HG02884 (cell line): Measurements from ENCODE around the gene GDPD5.

Source experiments
- ATAC-seq: cut with Tn5 transposase; IDR thresholded peaks from one replicate; pipeline ENCODE4 v1.9.1; 2021; ENCODE audit warnings: mild to moderate bottlenecking, moderate library complexity; ENCODE audit not compliant: unreplicated experiment

Gene GDPD5

DNA sequence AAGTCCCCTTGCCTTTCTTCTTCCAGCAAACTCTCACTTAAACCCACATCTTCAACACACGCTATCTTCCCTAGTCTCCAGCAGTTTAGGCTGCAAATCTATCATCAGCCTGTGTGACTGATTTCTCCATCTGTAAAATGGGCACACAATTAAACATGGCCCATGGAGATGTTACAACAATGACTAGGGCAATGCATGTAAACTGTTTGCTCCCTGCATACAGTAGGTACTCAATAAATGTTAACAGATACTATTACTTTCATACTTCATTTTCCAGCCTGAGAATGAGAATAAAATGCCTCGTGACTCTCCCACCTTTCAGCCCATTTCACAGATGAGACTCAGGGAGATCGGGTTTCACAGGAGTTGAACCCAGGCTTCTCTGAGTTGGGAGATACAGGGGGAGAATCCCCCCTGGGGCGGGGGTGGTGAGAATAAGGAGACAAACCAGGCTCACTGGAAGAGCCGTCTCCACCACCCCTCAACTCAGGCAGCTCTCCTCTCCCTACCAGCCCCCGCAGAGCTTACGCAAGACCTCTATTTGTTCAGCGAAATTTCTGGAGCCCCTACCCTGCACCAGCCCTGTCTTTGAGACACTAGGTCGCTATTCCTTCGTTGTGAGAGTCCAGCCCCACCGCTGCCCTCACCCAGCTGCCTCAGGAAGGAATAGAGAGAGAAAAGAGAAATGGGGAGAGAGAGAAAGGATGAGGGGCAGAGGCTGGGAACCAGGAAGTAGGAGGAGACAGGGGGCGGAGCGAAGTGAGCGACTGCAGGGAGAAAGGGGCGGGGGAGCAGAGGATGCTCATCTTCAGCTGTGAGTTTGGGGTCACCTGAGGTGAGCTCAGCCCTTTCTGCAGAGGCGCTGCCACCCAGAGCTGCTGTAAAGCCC lies 50.6 kb downstream of the GDPD5 start:
- ATAC-seq = no peak

DNA sequence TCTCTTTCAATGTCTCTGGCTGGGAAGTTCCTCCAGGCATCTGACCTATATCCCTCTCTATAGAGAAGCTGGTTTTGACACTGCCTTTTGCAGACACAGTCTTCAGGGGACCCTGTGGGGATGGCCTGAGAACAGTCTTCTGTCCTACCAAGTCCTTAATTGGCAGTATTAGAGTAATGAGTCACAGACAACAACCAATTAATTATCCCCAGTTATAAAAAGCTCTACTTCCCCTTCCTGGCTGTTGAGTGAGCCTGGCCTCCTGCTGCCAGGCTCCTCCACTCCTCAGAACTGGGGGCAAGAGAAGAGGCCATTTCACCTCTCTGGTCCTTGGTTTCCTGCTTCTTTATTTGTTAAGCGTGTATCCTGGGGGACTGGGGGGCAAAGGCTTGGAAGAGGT lies 51.5 kb downstream of the GDPD5 start:
- ATAC-seq = no peak

DNA sequence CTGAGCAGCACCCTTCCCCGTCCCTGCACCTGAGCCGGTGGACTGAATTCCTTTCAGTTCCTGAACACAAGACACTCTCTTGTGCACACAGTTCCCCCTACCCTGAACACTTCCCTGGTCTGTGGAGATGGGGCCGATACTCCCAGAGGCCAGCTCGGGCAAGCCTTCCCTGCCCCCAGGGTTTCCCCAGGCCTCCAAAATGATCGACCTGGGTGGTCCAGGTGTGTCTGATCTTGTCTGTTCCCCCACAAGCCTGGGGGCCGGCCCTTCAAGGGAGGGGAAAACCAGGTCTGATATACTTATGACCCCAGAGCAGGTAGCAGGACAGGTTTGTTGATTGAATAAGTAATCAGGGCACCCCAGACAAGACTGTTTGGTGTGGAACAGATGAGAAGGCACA lies 52.1 kb downstream of the GDPD5 start:
- no peak for ATAC-seq

DNA sequence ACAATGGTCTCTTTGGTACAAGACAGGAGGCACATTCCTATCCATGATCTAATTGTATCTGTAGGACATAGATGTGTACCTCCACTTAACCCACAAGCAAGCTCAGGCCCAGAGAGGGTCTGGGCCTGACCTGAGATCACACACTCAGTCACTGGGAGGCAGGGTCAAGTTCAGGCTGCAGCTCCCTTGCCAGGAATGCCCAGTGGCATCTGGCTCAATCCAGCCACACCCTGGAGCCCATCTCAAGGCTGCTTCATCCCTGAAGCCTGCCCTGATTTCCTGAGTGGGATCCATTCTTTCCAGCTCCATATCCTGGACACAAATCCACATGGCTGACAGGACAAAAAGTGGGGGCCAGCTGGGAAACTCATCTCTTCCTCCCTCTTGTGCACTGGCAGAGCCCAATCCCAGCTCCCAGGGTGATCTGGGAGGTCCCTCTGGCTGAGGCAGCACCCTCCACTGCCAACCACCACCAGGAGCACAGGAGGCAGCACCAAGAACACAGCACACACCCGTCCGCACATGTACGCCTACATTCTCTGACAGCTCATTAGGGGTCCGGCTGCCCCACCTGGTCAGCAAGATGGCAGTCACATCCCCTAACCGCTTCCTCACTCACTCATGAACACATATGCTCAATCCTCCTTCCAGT lies 53.5 kb downstream of the GDPD5 start:
- ATAC-seq = no peak

DNA sequence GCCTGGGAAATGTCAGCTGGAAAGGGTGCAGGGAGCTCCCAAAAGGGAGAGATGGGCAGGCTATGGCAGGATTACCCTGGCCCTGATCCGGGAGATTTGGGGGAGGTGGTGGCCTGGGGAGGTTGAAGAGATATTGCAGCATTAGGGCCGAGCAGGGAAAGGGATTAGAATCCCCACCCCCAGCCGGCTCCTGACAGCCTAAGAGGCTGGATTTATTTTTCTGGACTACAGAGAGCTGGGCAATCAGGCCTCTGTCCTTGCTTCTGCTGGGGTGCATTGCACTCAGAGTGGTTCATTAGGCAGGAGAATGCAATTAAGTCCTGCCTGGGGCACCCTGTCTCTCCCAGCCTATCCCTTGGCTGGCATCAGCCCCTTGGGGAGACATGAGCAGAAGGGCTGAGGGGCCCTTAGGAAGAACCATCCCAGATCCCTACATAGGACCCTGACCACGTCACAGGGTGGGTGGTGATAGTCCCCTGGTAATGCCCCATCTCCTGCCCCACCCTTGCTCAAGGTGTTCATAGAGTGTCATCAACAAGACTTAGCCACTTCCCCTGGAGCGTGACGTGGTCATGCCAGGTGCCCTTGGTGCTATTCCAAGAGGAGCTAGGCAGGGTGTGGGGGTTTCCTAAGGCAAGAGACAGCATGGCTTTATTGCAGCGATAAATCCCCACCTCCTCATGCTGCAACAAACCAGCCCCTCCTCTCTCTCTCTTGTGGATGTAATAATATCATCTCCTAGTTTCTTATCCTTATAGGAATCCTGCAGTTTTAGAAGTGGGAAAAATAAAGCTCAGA lies 54.4 kb downstream of the GDPD5 start:
- no peak for ATAC-seq

DNA sequence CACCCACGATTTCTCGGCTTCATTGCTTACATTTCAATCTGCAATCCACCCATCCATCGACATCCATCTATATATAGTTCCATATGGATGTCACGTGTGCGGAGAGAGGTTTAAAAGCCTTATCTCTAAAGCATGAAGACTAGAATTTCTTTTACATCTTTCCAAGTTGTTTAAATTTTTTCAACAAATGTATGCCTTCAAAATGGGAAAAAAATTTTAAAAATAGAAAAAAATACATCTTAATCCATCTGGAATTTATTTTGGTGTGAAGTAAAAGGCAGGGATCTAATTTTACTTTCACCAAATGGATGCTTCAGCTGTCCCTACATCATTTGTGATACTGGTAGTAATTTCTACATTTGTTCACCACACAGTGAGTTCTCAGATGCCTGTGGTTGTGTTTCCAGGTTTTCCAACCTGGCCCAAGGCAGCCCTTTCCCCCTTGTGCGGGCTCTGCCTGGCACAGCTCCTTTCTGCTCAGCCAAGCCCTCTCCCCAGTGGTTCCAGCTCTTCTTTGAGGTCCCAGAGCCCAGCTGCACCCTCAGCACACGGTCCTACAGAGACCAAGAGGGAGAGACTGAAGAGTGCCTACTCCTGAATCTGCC lies 55.2 kb downstream of the GDPD5 start:
- no peak for ATAC-seq

DNA sequence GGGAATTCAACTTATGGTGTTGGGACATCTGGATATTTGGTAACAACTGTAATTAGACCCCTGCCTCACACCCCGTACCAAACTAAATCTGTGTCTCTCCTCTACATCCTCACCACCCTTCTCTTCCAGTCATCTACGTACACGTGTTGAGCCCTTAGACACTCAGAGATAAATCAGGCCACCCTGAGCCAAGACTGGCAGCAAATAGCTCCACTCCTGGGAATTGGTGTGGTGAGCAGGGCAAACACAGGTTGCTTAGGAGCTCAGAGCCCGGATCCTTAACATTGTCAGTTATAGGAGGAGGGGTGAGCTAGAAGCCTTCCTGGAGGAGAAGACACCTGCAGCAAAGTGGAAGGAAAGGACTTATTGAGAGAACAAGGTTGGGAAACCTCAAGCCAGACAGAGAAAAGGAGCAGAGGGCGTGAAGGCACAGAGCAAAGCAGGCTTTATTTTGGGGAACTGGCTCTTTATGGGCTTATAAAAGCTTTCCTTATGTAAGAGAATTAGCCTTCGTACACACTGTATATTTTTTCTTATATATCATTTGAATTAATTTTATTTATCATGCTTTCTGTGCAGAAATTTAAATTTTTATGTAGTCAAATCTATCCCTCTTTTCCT lies 55.8 kb downstream of the GDPD5 start:
- no peak for ATAC-seq

DNA sequence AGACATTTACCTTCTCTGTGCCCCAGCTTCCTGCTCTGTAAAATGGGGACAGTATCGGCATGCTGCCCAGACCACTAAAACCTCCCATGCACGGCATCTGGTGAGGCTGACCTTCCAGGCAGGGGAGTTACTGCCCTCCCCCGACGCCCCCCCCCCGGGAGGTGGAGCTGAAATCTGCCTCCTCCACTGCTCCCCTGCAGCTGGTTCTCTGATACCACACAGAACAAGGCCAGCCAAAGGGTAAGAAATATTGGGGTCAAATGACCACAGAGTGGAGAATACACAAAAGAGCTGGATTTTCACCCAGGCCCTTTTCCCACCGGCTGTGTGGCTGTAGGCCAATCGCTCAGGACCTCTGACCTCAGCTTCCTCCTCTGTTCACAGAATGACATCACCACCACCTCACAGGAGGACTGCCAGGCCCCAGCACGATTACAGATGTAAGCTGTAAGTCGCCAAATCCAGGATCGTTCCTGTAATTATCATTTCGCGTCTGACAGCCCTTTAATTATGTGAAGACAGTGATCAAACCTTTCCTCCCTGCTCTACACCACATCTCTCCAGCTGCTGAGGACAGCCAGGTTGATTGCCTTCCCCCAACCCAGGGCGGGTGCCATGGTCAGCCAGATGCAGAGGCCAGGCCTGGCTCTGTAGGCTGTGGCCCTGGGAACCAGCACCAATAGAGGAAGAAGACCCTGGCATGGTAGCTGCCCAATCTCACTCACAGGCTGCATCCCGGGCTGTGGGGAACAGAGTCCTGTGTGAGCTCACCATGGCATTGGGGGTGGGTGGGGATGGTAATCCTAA lies 57.0 kb downstream of the GDPD5 start:
- ATAC-seq = no peak

DNA sequence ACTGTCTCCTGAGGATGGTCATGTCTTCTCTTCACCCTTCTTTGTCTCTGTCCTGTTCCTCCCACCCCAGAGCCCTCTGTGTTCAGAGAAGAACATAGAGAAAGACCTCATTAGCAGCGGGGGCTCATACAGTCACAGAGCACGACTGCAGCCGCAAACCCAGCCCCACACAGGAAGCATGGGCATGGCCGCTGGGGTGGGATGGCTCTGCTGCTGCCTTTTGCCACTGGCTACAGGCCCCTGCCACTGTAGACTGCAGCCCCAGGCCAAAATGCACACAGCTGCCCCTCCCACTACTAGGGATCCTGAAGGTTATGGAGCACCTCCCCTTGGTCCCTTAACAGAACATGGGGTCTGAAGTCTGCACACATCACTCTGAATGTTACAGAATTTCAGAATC lies 57.9 kb downstream of the GDPD5 start:
- no peak for ATAC-seq

DNA sequence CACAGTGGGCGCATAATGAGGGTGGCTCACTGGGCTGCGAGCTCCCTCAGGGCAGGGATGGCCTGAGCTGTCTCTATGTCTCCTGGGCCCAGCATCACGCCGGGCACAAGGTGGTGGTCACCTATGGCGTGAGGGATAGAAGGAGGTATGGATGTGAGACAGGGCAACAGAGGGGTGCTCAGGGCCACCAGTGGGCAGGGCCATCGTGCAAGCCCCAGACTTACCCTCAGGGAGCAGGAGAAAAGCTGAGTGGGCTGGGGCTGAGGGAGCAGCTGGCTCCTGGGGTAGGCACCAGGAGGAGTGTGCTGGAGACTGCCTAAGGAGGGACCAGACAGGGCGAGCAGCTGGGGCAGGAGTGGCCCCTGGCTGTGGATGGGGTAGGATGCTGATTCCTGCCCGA lies 58.4 kb downstream of the GDPD5 start:
- no peak for ATAC-seq

DNA sequence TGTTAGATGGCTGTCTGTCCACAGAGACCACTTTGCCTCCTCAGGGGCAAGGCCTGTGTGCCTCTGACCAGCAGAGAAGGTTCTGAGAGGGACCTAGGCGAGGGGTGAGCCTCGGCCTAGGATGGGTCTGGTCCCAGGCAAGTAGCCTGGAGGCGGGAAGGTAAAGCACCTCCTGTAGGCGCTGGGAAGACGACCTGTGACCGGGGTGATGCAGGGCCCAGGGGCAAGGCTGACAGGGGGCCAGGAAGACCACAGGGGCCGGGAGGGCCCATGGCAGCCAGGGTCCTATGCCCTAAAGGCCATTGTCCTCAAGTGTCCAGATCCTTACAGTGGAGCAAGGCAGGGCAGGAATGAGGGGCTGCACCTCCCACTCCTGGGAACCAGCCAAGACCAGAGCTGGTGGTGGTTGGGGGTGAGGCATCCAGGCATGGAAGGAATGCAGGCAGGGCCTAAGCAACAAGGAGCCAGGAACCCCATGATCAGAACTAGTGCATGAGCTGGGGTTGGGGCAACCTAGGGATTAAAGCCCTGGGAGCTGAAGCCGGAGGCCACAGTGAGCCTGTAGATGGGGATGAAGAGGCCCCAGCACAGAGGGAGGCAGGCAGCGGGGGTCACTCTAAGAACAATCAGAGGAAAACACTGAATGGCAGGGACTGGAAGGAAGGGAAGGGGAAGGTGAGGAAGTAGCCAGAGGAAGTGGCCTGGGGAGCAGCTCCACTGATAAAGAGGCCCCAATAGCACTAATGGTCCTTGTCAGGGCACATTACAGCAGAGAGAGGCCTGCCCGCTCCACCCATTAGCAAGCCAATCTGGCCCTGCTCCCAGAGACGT lies 59.8 kb downstream of the GDPD5 start:
- ATAC-seq = no peak

DNA sequence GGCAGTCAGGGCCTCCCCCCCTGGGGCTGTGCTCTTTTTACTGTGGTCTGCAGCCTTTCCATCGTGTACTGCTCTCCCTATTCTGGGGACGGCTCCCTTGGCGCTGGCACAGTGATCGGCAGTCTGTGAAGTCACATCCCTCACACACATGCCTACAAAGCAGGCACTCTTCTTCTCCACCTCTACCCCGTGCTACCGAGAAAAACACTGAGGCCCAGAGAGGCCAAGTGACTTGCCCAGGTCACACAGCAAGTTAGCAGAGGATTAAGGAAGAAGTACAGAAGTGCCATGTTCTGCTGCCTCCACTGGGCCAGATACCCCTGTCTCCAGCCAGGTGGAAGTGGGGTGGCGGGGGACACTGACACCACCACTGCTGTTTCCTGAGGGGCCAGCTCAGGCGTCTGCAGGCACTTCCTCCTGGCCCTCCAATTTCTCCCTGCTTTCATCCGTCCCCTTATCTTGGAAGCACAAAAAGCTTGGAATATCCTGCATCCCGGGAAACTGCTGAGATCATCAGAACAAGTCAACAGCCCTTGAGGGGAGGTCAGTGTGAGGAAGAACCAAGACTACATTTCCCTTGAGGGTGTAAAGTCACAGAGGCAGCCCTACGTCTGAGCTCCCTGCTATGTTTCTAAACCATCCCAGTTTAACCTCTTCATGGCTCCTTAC lies 62.5 kb downstream of the GDPD5 start:
- no peak for ATAC-seq

DNA sequence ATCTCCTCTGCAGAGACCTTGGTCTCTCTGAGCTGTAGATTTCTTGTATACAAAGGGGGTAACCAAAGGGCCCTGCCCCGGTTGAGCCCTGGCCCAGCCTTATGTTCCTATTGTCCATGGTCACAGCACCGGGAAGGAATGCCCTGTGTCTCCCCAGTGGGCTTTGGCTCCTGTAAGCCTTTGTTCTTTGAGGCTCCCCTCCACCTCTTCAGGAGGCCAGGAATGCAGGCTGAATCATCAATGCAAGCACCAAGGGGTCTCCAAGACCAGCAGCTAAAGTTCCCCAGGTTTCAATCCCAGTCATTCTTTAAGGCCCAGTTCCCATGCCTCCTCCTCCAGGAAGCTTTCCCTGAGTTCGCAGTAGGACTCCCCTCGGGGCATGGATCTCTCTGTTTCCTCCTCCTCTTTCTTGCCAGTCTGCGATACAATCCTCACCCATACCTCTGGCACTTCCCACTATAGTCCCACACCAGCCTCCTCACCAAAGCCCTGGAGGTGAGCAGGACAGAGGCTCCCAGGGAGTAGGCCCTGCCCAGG lies 63.6 kb downstream of the GDPD5 start:
- no peak for ATAC-seq

DNA sequence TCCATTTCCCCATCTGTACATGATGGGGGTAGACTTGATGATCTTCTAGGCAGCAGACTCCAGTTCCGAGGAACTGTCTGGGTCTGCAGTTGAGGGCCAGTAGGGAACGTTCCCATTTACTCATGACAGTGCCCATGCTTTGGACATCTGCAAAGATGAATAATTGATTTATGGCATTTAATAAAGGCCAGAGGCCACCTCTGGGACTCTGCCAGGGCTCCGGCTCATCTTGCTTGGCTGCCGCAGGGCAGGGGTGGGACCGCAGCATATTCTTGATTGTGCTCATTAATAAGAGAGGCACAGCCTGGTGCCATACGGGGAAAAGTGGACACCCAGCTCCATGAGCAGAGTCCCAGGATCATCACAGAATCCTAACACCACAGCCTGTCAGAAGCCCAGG lies 64.6 kb downstream of the GDPD5 start:
- ATAC-seq = no peak

DNA sequence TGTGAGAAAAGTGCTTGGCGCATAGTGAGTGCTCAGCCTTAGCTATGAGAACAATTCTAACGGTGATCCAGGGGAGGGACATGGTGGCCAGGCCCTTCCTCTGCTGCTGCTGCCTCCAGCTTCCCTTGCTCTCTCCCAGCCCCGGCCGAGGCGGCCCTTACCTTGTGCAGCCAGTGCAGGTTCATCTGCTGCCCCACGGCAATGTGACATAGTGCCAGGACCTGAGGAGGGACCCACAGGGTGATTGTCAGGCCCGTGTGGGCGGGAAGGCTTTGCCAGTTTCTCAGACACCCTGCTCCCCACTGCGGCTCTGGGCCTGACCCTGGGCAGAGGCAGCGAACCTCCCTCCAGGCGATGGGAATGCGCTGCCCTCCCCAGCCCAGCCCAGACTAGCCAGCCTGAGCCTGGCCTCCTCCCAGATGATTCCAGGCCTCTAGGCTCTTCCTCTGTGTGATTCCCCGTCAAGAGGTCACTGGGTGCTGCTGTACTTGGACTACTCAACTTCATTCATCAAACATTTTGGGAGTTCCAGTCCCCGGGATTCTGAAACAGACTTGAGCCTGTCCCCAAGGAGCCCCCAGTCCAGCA lies 69.1 kb downstream of the GDPD5 start:
- no peak for ATAC-seq

DNA sequence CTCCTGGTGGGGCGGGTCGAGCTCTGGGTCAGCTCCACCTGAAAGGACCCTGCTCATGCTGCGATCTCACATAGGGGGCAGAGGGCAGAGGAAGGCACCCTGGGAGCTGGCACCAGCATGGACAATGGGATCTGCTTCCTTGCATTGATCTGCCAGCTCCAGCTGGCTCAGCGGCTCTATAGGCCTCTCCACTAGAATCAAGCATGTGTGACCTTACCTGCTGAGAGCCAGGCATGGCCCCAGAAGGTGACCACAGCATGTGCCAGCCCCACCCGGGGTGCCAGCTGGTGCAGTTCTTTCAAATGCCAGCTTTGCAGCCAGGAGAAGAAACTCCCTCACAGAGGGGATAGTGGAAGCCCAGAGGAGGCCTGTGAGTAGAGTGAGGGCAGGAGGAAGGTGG lies 70.8 kb downstream of the GDPD5 start:
- no peak for ATAC-seq

DNA sequence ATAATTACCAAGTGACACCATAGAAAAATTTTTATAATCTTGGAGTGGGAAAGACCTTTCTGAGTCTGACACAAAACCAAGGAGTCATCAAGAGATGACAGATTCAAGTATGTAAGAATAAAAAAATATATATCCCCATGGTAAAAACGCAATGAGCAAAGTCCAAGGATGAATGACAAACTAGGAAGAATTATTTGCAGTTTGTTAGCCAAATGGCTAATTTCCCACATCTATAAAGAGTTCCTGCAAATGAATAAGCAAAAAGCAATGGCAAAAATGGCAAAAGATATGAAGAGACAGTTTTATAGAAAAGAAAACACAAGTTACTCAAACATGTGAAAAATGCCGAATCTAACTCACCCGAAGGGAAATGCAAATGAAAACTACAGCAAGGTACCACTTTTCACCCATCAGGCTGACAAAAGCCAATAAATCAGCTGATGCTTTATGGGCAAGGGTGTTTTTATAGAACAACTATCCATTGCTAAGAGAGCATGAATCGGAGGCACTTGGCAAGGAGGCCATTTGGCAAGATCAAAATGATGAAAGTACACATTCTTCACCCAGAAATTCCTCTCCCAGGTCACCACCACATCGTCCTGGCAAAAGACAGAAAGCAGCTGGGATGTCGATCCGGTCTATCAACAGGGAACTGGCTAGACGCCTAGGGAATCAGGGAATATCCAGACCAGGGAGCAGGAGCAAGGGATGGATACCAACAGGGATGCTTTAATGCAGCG lies 71.7 kb downstream of the GDPD5 start:
- ATAC-seq = no peak
